ENCODE measurements around the gene SHROOM1. TPM values are rescaled to one million over a fixed set of nuclear protein-coding genes. Genes with fewer than 3 reads are reported as not detected.

The SHROOM1 gene
- total RNA-seq, 2 experiments from 2014 or later = 0.21 to 0.64 TPM

Other genes starting within 250 kb of the SHROOM1 start
- gene IL13, start 172.5 kb downstream of the SHROOM1 start, total RNA-seq = under 1 TPM; 0.24 to 0.49 TPM
- not detected for gene IL4, start 156.7 kb downstream of the SHROOM1 start, total RNA-seq
- gene KIF3A, start 93.1 kb downstream of the SHROOM1 start, total RNA-seq = 1 to 10 TPM; 5.0 to 6.1 TPM
- gene CCNI2, start 83.2 kb downstream of the SHROOM1 start, total RNA-seq = 1 to 10 TPM; 1.4 to 2.5 TPM
- 10 to 100 TPM; 24.9 to 29.2 TPM for gene SEPTIN8, start 53.4 kb downstream of the SHROOM1 start, total RNA-seq
- not detected for gene SOWAHA, start 17.3 kb downstream of the SHROOM1 start, total RNA-seq
- gene GDF9, start 35.8 kb upstream of the SHROOM1 start, total RNA-seq = 1 to 10 TPM in 1 of 2 experiments, under 1 TPM in 1; 0.64 to 1.2 TPM
- 100 to 1,000 TPM; 677 to 784 TPM for gene UQCRQ, start 36.0 kb upstream of the SHROOM1 start, total RNA-seq
- gene LEAP2, start 43.0 kb upstream of the SHROOM1 start, total RNA-seq = 1 to 10 TPM; 1.8 to 2.0 TPM
- gene AFF4, start 133.0 kb upstream of the SHROOM1 start, total RNA-seq = 10 to 100 TPM; 13.6 to 14.2 TPM
- 10 to 100 TPM; 23.5 to 27.0 TPM for gene ZCCHC10, start 195.9 kb upstream of the SHROOM1 start, total RNA-seq
- gene HSPA4, start 221.4 kb upstream of the SHROOM1 start, total RNA-seq = 100 to 1,000 TPM; 180 to 190 TPM

Measured in activated naive CD4-positive, alpha-beta T cell treated with anti-CD3 and anti-CD28 coated beads for 36 hours (primary cell).